Measurements from ENCODE around the gene CDH13.

CDH13 gene

DNA sequence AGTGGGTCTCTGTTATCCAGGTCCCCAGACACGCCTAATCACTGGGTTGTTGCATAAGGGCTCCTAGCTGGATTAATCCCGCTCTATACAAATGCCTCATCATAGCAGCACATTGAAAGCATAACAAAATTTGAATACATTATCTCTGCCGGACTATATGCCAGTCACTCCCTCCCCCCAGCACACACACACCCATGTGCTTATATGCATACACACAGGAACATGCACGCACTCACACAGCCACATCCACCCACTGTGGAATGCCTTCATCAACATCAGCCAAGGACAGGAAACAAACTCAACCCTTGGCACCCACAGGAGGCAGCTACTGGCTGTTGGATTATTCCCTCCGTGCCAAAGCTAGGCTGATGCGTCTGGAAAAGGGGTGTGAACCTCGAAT lies 3.5 kb upstream of the CDH13 start:
- H3K27me3 ChIP-seq (ENCODE audit: insufficient read depth, poor library complexity, severe bottlenecking) = no peaks in the 10 kb centered on the region

DNA sequence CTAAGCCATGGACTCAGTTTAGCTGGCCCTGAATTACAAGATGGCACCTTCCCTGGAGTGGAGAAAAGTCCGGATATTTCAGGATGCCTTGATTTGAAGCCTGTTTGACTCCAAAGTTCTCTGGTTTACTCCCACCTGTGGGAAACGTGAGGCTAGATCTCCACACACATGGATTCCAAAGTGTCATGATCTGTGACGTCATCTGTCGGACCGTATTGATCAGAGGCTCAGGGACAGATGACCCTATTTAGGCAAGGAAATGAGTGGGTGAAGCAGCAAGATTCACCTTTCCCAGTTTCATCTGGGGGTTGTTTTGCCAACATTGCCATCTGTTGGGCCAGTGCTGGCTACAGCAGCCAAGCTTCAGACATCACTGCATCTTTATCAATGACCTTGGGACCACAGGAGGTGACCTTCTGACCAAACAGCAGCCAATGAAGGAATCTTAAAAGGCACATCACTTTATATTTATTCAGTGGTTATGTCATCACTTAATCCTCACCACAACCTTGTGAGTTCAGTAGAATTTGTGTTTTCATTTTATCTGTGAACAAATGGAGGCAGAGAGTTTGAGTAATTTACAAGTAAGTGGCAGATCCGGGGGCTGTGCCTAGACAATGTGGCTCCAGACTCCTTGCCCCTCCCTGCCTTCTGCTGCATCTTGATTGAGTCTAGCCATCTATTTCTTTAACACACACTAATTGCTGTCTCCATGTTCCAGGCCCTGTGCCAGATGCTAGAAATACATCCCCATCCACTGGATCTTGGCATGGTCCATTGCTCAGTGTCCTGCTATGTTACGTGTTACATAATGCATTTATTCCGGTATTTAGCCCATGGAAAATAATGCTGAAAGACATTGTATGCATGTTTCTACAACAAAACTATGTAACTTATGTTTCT lies 1.5 kb upstream of the CDH13 start:
- no peak for ATAC-seq (ENCODE audit: low read depth)
- Histone ChIP-seq H3K27ac (ENCODE audit: poor library complexity, severe bottlenecking) (no peak overlapping the region), H3K9me3 (ENCODE audit: severe bottlenecking) (no peaks in the 10 kb centered on the region), H3K4me3 (ENCODE audit: severe bottlenecking) (no peak overlapping the region), H3K36me3 (ENCODE audit: low read depth) (no peaks in the 10 kb centered on the region), H3K4me1 (ENCODE audit: insufficient read depth, poor library complexity, severe bottlenecking) (peaks cover 26% of the 10 kb centered on the region), H3K27me3 (ENCODE audit: insufficient read depth, poor library complexity, severe bottlenecking) (no peaks in the 10 kb centered on the region)
- DNase-seq (ENCODE audit: low spot score) = no peak
- TF ChIP-seq, protein P1, sequence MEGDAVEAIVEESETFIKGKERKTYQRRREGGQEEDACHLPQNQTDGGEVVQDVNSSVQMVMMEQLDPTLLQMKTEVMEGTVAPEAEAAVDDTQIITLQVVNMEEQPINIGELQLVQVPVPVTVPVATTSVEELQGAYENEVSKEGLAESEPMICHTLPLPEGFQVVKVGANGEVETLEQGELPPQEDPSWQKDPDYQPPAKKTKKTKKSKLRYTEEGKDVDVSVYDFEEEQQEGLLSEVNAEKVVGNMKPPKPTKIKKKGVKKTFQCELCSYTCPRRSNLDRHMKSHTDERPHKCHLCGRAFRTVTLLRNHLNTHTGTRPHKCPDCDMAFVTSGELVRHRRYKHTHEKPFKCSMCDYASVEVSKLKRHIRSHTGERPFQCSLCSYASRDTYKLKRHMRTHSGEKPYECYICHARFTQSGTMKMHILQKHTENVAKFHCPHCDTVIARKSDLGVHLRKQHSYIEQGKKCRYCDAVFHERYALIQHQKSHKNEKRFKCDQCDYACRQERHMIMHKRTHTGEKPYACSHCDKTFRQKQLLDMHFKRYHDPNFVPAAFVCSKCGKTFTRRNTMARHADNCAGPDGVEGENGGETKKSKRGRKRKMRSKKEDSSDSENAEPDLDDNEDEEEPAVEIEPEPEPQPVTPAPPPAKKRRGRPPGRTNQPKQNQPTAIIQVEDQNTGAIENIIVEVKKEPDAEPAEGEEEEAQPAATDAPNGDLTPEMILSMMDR (IDR thresholded peaks at IDR 0.05; ENCODE audit: poor library complexity, severe bottlenecking) = peak; percentile 22

More for the DNA sequence above, 3.5 kb upstream of the CDH13 start:
- no peak for ATAC-seq (ENCODE audit: low read depth)
- DNase-seq (ENCODE audit: low spot score) = no peak
- Histone ChIP-seq H3K9me3 (ENCODE audit: severe bottlenecking) (no peaks in the 10 kb centered on the region), H3K4me1 (ENCODE audit: insufficient read depth, poor library complexity, severe bottlenecking) (peaks cover 5% of the 10 kb centered on the region), H3K4me3 (ENCODE audit: severe bottlenecking) (no peak overlapping the region), H3K27ac (ENCODE audit: poor library complexity, severe bottlenecking) (no peak overlapping the region), H3K36me3 (ENCODE audit: low read depth) (no peaks in the 10 kb centered on the region)
- TF ChIP-seq, protein P1 (IDR thresholded peaks at IDR 0.05; ENCODE audit: poor library complexity, severe bottlenecking) = no peak

DNA sequence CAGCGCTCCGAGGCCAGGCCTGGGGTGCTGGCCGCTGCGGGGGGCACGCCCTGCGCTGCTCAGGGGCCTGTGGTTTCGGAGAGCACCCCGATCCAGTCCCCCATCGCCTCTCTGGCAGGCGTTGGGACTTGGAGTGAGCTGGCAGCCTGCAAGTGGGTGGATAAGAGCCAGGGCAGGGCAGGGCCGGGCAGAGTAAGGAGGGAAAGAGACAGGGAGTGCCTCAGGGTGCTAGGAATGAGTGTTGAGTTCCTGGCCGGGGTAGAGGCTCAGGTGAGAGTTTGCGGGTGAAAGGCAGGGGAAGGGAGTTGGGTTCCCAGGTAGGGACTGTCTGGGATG lies 1.3 kb downstream of the CDH13 start:
- no peaks in the 10 kb centered on the region for H3K9me3 ChIP-seq (ENCODE audit: severe bottlenecking)
- peak; percentile 87 for DNase-seq (ENCODE audit: low spot score)
- H3K4me1 ChIP-seq (ENCODE audit: insufficient read depth, poor library complexity, severe bottlenecking) = peaks cover 51% of the 10 kb centered on the region
- H3K4me3 ChIP-seq (ENCODE audit: severe bottlenecking) = peak overlapping the region; percentile 73
- TF ChIP-seq, protein P1 (IDR thresholded peaks at IDR 0.05; ENCODE audit: poor library complexity, severe bottlenecking) = no peak
- ATAC-seq (ENCODE audit: low read depth) = peak; percentile 73
- H3K36me3 ChIP-seq (ENCODE audit: low read depth) = peaks cover 7% of the 10 kb centered on the region; the same call in 1 of the 2 replicates
- H3K27ac ChIP-seq (ENCODE audit: poor library complexity, severe bottlenecking) = peak overlapping the region; percentile 100
- H3K27me3 ChIP-seq (ENCODE audit: insufficient read depth, poor library complexity, severe bottlenecking) = no peaks in the 10 kb centered on the region

DNA sequence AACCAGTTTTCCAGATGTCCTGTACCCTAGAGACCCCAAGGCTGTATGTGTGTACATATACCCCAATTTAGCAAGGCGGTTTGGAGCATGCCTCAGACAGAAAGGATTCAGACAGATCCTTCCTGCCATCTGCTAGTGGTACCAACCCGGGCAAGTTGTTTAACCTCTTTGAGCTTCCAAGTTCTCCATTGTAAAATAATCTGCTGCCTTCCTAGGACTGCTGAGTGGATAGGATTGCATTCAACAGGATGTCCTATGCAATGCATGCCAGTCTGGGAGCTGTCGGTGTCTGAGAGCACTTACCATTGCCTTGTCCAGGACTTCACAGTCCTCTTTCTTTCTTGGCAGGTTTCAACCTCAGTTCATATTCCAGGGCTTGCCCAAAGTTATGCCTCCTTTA lies 1.9 kb downstream of the CDH13 start:
- no peaks in the 10 kb centered on the region for H3K27me3 ChIP-seq (ENCODE audit: insufficient read depth, poor library complexity, severe bottlenecking)
- H3K4me1 ChIP-seq (ENCODE audit: insufficient read depth, poor library complexity, severe bottlenecking) = peaks cover 57% of the 10 kb centered on the region
- H3K9me3 ChIP-seq (ENCODE audit: severe bottlenecking) = no peaks in the 10 kb centered on the region
- H3K27ac ChIP-seq (ENCODE audit: poor library complexity, severe bottlenecking) = peak overlapping the region; percentile 100
- TF ChIP-seq, protein P1 (IDR thresholded peaks at IDR 0.05; ENCODE audit: poor library complexity, severe bottlenecking) = no peak
- DNase-seq (ENCODE audit: low spot score) (no peak), ATAC-seq (ENCODE audit: low read depth) (no peak)
- peaks cover 13% of the 10 kb centered on the region; the same call in 1 of the 2 replicates for H3K36me3 ChIP-seq (ENCODE audit: low read depth)
- peak overlapping the region; percentile 73 for H3K4me3 ChIP-seq (ENCODE audit: severe bottlenecking)

All from RWPE2 (cell line).